ENCODE data around the gene BAHCC1.
A peak's percentile ranks its signal among the peaks of the same experiment; 100 is the strongest.
"Not testable (repeated sequence)": the region's sequence is repeated elsewhere in the genome, so short reads cannot be mapped to it uniquely, and the experiment has no call there.

The BAHCC1 gene

DNA sequence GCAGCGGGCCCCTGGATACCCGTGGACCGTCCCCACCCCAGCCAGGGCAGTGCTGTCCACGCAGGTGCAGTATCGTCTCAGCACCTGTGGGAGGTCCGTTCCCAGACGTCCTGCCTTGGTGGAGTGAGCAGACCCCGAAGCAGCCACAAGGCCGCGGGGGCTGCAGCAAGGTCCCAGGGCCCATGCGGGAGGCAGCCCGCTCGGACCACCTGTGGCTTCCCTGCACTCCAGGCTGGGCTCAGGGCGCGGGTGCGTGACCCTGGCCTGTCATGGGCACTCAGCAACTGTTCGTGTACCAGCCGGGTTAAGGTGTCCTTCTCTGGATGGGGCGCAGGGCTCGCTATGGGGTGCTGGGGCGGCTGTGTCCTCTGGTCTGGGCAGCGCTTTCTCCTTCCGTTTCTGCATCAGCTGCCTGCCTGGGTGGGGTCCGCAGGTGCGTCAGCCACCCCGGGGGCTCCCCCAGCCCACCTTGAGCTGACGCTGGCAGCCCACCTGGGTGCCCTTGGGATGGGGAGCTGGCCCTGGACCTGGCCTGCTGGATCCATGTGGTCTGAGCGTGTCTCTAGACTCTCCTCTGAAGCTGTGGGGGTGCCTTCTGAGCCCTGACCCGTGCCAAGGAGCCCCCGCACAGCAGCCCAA is 18.4 kb downstream of the BAHCC1 start:
- no peak for DNase-seq (ENCODE audit: low spot score)

DNA sequence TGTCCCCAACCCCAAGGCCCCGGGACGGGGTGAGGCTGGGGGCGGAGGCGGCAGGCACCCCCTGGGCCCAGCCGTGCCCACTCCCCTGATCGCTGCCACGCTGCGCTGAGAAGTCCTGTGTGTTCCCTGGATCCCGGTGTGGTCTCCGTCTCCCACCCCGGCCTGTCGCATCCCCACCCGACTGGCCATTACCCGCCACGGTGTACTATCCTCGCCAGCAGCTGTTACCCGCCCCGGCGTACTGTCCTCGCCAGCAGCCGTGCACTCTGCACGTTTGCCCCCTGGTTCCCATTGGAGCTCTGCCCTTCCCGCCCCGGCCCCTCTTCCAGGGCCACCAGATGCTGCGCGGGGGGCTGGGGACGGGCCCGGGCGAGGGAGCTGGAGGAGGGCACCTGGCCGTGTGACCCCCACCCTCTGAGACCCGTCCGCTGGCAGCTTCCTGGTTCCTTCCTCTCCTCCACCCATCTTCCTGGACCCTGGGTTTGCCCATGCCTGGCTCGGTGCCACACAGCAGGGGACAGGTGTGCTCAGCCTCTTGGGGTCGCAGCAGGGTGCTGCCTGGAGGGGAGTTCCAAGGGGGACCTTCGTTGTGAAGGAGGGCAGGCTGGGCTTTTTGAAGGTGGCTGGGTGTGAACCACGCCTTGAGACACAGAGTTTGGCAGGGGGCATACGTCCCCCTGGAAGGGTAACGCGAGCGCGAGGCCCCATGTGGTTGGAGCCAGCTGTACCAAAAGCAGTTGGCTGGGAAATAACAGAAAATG is 19.7 kb downstream of the BAHCC1 start:
- DNase-seq (ENCODE audit: low spot score) = no peak

DNA sequence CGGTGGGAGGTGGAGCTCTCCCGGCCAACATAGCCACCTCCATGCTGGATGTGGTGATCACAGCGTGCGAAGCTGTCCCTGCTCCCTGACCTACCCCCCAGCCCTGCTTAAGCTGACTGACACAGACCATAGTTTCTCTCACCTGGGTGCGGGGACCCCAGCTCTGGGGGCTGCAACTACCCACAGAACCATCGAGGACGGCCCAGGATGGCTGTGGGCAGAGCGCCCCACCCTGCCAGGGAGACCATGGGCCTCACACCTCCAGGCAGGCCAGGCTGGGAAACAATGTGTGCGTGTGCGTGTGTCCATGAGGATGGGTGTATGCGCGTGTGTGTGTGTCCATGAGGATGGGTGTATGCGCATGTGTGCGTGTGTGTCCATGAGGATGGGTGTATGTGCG is 20.4 kb downstream of the BAHCC1 start:
- no peak for DNase-seq (ENCODE audit: low spot score)

DNA sequence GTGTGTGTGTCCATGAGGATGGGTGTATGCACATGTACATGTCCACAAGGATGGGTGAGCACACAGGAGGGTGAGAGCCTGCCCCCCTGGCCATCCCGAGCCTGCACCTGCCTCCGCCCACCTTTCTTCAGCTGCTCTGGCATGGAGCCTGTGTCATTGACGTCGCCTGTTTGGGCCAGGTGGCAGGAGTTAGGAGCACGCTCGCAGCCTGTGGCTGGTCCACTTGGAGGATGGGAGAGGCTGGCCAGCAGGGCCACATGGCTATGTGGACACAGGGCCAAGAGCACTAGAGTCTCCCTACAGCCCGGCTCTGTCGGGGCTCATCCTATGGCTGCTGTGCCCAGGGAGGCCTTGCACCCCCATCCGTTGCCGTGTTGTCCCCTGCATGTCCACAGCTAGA is 21.4 kb downstream of the BAHCC1 start:
- DNase-seq (ENCODE audit: low spot score) = no peak

DNA sequence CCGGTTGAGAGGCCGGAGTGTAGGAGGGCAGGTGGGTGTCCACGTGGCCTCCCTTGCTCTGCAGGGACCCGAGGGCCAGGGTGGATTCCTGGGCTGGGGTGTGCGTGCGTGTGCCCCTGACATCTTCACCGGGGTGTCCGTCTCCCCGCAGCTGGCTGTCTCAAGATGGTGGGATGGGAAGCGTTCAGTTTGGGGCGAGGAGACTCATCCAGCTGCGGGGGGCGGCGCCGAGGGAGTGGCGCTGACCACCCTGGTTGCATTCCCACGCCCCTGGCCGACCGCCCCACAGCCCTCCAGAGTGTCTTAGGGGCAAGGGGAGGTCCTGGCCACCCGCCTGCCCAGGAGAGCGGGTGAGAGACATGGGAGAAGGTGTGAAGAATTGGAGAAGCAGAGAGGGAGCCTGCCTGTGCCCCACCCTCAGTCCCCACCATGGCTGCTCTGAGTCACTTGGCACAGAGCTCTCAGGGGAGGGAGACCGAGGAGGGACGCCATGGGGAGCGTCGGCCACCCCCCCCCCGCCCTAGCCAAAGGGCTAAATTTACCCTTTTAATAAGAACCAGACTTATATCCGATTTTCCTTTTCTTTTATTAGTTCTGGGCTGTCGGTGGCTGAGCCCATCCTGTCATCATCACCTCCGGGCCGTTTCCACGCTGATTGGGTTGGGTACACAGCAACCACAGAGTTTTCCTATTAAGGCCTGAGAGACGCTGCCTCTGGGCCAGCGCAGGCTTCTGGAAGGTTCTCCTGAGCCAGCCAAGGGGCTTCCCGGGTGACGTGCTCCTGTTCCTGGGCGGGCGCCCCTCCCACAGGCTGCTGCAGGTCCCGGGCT is 22.0 kb downstream of the BAHCC1 start:
- DNase-seq (ENCODE audit: low spot score) = no peak

DNA sequence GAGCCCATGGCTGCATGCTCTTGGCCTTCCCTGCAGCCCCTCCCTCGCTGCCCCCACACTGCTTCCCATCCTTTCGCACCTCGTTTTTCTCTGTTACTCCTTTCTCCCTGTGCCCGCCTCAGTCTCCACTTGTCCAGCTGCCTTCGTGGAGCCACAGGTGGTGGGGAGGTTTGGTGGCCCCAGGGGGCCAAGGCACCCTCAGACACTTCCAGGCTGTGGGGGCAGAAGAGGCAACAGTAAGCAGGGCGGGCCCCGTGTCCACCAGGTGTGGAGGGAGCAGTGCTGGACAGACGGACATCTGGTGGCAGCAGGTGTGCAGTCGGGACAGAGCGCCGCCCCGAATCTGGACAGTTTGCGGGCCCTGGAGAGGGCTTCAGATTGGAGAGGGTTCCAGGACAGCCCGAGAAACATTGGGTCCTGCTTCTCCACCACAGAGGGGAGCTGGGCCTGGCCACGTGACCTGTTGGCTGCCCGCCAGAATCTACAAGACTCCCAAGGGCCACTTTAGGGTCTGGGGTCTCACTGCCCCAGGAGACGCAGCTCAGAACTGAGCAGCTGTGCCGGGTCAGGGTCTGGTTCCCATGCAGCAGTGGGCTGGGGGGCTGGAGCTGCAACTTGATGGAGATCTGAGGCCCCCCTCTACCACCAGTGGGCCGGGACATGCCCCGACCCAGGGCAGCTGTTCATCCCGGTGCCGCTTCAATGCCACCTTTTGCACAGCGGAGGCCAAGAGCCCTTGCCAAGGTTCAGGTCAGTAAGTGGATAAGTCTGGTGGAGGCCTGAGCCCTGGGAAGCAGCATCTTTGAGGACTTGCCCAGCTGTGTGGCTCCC is 22.8 kb downstream of the BAHCC1 start:
- DNase-seq (ENCODE audit: low spot score) = no peak

DNA sequence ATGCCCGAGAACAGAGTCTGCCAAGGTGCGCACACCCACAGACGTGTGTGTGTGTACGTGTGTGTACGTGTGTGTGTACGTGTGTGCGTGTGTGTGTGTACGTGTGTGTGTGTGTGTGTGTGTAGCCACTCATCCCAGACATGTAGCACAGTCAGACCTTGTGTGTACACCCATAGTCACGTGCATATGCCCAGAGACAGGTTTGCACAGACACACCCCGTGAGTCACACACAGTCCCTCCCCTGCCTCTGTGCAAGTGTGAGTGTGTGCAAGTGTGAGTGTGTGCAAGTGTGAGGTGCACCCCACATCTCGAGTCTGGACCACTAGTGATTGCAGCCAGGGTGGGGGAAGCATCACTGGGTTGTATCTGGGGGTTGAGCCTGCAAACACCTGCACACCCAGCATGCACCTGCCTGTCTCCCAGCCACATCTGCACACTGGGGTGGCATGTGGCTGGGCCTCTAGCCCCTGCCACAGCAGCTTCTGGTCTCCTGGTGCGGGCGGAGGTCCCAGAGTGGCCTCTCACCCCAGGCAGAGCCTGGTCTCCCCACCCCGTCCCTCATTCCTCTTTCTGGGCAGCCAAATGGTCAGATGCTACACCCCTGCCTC is 23.6 kb downstream of the BAHCC1 start:
- no peak for DNase-seq (ENCODE audit: low spot score)

DNA sequence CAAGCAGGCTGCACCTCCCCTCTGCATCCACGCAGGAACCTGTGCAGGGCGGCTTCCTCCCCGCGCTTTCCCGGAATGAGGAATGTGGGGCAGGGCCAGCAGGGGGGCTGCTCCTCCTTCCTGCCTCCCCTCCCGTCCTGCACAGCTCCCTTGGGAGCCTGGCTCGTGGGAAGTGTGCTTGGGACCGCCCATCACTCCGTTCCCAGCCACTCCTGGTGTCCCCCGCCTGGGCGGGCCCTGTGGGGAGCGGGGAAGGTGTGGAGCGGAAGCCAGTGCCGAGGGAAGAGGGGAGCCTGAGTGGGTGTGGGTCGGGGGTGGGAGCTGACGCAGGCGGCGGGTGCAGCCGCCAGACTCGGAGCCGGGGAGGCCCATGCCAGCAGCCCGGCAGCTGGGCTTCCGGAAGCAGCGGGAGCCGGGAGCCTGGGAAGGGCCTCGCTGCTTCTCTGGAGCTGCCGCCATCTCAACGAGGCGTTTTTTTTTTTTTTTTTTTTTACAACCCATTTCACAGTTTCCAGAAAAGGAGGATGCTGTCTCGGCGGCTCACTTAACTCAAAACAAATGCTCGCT is 24.1 kb downstream of the BAHCC1 start:
- peak; percentile 55 for DNase-seq (ENCODE audit: low spot score)

DNA sequence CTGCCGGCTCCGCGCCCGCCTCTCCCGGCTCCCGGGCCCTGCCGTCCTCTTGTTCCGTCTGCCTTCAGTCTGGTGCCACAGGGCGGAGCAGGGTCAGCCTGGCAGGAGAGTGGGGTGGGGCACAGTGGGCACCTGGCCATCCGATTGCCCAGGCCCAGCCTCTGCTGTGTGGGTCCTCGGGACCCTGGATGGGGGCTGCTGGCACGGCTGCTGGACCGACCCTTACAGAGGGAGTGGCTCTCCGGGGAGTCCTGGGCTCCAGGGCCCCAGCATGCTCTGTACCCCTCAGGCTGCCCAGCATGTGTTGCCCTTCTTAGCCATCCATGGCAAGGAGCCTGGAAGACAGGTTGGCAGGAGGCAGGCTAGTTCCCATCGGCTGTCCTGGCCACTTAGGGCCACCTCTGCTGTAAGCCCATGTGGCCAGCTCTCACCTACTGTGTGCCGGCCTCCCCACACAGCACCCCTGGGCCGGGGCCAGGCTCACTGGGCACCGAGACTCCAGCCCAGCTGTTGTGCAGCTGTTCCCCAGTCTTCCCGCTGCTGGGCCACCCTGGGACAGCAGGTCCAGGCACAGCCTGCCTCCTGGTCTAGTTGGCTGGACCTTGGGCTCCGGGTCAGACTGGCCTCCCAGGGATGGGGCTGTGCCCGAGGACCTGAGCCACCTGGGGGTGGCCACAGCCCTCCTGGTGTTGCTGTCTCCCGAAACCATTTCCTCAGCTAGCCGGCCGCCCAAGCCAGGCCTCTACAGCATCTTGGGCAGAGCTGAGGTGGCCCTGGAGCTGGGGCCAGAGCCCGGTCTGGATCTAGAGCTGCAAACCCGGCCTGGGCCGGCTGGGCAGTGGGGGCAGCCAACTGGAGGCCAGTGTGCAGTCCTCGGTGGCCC is 24.9 kb downstream of the BAHCC1 start:
- DNase-seq (ENCODE audit: low spot score) = no peak

DNA sequence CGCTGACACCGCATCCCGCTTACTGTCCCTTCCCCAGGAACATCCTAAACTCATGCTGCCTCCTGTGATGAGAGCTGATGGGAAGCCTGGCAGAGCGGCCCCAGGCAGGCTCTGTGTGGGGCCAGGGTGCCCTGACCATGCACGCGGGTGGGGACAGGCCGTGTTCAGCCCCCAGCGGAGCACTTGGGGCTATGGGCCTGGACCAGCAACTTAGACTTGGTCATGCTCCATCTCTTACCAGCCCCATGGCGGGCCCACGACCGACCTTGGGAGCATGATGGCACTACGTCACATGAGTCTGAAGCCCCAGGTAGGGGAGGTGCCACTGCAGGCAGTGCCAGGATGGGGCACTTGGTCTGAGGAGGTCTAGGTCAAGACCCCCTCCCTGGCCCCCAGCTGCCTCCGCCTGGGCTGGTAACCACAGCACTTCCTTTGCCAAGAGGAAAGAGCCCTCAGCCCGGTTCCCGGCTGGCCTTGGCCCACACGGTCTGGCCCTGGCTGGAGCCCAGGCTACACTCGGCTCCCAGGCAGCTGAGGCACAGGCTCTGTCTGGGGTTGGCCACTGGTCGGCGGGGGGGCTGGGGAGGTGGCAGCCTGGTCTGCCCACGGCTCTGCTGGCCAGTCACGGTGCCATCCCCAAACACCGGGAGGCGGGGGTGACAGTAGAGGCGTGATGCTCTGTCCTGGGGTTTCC is 25.7 kb downstream of the BAHCC1 start:
- DNase-seq (ENCODE audit: low spot score) = peak; percentile 90

DNA sequence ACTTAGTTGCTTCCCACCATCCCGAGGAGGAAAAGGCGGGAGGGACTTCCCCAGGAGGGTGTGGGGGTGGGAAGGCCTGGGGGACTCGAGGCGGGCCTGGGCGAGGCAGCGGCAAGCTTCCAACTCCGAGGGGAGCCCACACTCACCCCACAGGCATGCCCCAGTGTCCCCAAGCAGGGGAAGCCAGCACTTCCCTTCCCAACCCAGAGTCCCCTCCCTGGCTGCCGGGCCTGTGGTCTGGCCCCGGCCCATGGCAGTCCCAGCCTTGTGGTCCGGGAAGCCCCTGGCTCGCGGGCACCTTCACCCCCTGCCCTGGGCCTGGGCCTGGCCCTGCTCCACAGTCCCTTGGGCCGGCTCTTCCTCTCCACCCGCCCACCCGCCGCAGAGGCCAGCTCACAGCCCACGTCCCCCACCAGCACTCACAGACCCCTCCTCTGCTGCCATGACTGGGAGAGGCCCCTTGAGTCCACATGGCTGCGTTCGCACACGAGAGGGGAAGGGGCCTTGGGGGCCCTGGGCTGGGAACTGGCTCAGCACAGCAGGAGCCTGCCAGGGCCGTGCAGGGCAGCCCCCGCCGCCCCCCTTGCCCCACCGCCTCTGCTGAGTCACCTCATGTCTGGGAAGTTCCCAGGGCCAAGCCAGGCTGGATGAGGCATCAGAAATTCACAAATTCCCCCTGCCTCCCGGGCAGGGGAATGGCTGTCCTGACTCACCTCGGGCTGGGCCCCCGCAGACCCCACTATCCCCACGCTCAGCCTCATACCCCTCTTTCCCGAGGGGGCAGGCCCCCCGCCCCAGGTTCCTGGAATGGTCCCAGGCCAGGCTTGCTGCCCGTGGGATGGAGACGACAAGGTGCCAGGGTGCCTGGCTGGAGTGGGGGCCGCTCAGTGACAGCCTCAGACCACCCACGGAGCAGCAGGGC is 27.8 kb downstream of the BAHCC1 start:
- no peak for DNase-seq (ENCODE audit: low spot score)

DNA sequence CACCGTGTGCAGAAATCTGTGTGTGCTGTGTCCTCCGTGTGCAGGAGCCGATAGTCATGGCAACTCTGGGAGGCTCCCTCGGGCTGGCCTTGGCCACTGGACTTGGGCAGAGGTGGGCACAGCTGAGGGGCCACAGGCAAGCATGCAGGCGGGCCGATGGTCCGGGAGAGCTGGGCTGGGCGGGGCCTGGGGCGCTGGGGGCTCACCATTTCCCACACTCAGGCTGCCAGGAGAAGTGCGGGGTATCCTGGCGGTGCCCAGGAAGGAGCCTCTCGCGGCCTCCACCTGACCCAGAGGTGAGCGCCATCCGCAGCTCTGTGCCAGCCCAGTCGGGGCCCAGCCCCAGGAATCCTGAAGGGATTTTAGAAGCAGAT is 28.4 kb downstream of the BAHCC1 start:
- DNase-seq (ENCODE audit: low spot score) = no peak

DNA sequence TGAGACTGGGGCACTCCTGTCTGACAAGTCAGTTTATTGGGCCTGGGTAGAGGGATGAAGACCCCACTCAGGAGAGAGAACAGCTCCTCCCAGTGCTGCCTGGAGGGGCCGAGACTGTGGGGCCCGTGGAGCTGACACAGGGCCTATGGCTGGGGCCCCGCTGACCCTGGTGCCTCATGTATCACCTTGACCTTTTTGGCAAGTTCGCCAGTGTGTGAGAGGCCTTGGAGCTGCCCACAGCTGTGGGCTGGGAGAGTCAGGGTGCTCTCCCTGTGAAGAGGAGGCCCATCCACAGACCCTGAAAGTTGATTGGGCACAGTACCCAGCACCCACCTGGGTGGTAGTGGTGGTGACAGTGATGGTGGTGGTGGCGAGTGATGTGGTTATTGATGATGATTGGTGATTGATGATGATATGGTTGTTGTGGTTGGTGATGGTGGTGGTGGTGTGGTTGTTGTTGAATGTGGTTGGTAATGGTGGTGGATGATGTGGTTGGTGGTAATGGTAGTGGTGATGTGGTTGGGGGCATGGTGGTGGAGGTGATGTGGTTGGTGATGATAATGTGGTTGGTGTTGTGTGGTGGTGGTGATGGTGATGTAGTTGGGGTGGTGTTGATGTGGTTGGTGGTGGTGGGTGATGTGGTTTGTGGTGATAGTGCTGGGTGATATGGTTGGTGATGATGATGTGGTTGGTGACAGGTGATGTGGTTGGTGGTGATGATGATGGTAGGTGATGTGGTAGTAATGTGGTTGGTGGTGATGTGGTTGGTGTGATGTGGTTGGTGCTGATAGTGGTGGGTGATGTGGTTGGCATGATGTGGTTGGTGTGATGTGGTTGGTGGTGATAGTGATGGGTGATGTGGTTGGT is 29.1 kb downstream of the BAHCC1 start:
- no peak for DNase-seq (ENCODE audit: low spot score)

DNA sequence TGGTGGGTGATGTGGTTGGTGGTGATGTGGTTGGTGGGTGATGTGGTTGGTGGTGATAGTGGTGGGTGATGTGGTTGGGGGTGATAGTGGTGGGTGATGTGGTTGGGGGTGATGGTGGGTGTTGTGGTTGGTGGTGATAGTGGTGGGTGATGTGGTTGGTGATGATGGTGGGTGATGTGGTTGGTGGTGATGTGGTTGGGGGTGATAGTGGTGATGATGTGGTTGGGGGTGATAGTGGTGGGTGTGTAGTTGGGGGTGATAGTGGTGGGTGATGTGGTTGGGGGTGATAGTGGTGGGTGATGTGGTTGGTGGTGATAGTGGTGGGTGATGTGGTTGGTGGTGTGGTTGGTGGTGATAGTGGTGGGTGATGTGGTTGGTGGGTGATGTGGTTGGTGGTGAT is 29.8 kb downstream of the BAHCC1 start:
- DNase-seq (ENCODE audit: low spot score) = not testable (repeated sequence)

DNA sequence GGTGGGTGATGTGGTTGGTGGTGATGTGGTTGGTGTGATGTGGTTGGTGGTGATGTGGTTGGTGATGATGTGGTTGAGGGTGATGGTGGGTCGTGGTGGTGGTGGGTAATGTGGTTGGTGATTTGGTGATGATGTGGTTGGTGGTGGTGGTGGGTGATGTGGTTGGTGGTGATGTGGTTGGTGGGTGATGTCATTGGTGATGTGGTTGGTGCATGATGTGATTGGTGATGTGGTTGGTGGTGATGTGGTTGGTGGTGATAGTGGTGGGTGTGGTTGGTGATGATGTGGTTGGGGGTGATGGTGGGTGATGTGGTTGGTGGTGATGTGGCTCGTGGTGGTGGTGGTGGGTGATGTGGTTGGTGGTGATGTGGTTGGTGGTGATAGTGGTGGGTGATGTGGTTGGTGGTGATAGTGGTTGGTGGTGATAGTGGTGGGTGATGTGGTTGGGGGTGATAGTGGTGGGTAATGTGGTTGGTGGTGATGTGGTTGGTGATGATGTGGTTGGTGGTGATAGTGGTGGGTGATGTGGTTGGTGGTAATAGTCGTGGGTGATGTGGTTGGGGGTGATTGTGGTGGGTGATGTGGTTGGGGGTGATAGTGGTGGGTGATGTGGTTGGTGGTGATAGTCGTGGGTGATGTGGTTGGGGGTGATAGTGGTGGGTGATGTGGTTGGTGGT is 30.6 kb downstream of the BAHCC1 start:
- DNase-seq (ENCODE audit: low spot score) = not testable (repeated sequence)

DNA sequence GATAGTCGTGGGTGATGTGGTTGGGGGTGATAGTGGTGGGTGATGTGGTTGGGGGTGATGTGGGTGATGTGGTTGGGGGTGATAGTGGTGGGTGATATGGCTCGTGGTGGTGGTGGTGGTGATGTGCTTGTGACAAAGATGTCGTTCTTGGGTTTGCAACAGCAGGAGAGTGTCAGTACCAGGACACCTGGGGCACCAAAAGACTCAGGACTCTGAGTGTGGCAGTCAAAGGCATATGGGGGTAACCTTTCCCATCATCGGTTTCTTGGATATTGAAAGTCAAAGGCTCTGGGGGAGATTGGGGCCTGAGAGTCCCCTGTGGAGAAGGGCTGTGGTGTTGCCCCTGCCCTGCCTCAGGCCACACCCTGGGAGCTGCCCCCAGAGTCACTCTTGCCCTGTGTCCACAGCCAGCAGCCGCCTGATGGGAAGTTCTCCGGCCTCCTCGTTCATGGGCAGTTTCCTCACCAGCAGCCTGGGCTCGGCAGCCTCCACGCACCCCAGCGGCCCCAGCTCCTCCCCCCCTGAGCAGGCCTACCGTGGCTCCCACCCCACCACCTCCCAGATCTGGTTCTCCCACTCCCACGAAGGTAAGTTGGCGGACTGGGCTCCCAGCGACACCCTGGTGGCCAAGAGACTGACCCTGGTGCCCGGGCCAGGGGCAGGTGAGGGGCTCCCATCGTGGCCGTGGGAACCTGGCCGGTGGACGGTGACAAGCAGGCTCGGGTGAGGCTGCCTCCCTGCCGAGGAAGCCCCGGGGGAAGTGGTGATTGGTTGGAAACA is 31.3 kb downstream of the BAHCC1 start:
- no peak for DNase-seq (ENCODE audit: low spot score)
